Measurements from ENCODE around the gene CLSTN2.

Gene CLSTN2

GRCh38 chr3:140187028-140187427 is 252.0 kb downstream of the CLSTN2 start:
- DNase-seq (ENCODE audit: low read depth in 2 of 2) = no peak

- no peak for DNase-seq (ENCODE audit: low read depth in 2 of 2)
These were observed 252.8 kb downstream of the CLSTN2 start for GRCh38 chr3:140187656-140188221.

GRCh38 chr3:140188285-140188684 is 253.3 kb downstream of the CLSTN2 start:
- no peak for DNase-seq (ENCODE audit: low read depth in 2 of 2)

GRCh38 chr3:140189267-140189666 is 254.3 kb downstream of the CLSTN2 start:
- no peak for DNase-seq (ENCODE audit: low read depth in 2 of 2)

GRCh38 chr3:140189976-140190375 is 255.0 kb downstream of the CLSTN2 start:
- DNase-seq (ENCODE audit: low read depth in 2 of 2) = no peak

GRCh38 chr3:140196970-140197369 is 262.0 kb downstream of the CLSTN2 start:
- DNase-seq (ENCODE audit: low read depth in 2 of 2) = no peak

- DNase-seq (ENCODE audit: low read depth in 2 of 2) = no peak
These were observed 263.3 kb downstream of the CLSTN2 start for GRCh38 chr3:140198242-140198641.

GRCh38 chr3:140199008-140199407 is 264.0 kb downstream of the CLSTN2 start:
- no peak for DNase-seq (ENCODE audit: low read depth in 2 of 2)

- DNase-seq (ENCODE audit: low read depth in 2 of 2) = no peak
These were observed 264.8 kb downstream of the CLSTN2 start for GRCh38 chr3:140199743-140200142.

GRCh38 chr3:140203510-140203909 is 268.5 kb downstream of the CLSTN2 start:
- no peak for DNase-seq (ENCODE audit: low read depth in 2 of 2)

GRCh38 chr3:140204271-140204984 is 269.4 kb downstream of the CLSTN2 start:
- DNase-seq (ENCODE audit: low read depth in 2 of 2) = no peak

- DNase-seq (ENCODE audit: low read depth in 2 of 2) = no peak
These were observed 270.6 kb downstream of the CLSTN2 start for GRCh38 chr3:140205598-140205997.

- DNase-seq (ENCODE audit: low read depth in 2 of 2) = no peak
These were observed 271.4 kb downstream of the CLSTN2 start for GRCh38 chr3:140206196-140207040.

- DNase-seq (ENCODE audit: low read depth in 2 of 2) = no peak
These were observed 272.6 kb downstream of the CLSTN2 start for GRCh38 chr3:140207541-140207940.

- DNase-seq (ENCODE audit: low read depth in 2 of 2) = no peak
These were observed 281.3 kb downstream of the CLSTN2 start for GRCh38 chr3:140216249-140216648.

- no peak for DNase-seq (ENCODE audit: low read depth in 2 of 2)
These were observed 284.3 kb downstream of the CLSTN2 start for GRCh38 chr3:140219291-140219690.

GRCh38 chr3:140219923-140220452 is 285.0 kb downstream of the CLSTN2 start:
- DNase-seq (ENCODE audit: low read depth in 2 of 2) = no peak

- DNase-seq (ENCODE audit: low read depth in 2 of 2) = no peak
These were observed 288.2 kb downstream of the CLSTN2 start for GRCh38 chr3:140223197-140223596.

GRCh38 chr3:140223631-140224030 is 288.6 kb downstream of the CLSTN2 start:
- DNase-seq (ENCODE audit: low read depth in 2 of 2) = no peak

- DNase-seq (ENCODE audit: low read depth in 2 of 2) = no peak
These were observed 289.3 kb downstream of the CLSTN2 start for GRCh38 chr3:140224307-140224706.

GRCh38 chr3:140225996-140226395 is 291.0 kb downstream of the CLSTN2 start:
- no peak for DNase-seq (ENCODE audit: low read depth in 2 of 2)

GRCh38 chr3:140233702-140234101 is 298.7 kb downstream of the CLSTN2 start:
- DNase-seq (ENCODE audit: low read depth in 2 of 2) = no peak

GRCh38 chr3:140234256-140234655 is 299.3 kb downstream of the CLSTN2 start:
- no peak for DNase-seq (ENCODE audit: low read depth in 2 of 2)

Measured in stimulated activated CD8-positive, alpha-beta memory T cell treated with anti-CD3 and anti-CD28 coated beads, Interleukin-7, amount 100 ng/mL, for 4 hours (primary cell).